GM12878 (cell line): Measurements from ENCODE around the gene PELI2. TPM values are rescaled to one million over a fixed set of nuclear protein-coding genes. Genes with fewer than 3 reads are reported as not detected.
A peak's percentile ranks its signal among the peaks of the same experiment; 100 is the strongest.

Source experiments
- BMI1 ChIP-seq: fragments of 450-650 bp; IDR thresholded peaks from 2 replicates; pipeline ENCODE4 v1.6.1; 2016; ENCODE audit warnings: mild to moderate bottlenecking, moderate library complexity, borderline replicate concordance
- CREM ChIP-seq: IDR thresholded peaks from 2 replicates; pipeline ENCODE4 v1.6.1; 2014; ENCODE audit warnings: antibody characterized with exemption, low read depth
- EED ChIP-seq: sonication (generic); IDR thresholded peaks from 2 replicates; pipeline ENCODE4 v1.6.1; 2016; ENCODE audit warnings: antibody characterized with exemption, low read depth
- FOXK2 ChIP-seq: fragments of 450-650 bp; IDR thresholded peaks from 2 replicates; pipeline ENCODE4 v1.6.1; 2017; ENCODE audit warnings: mild to moderate bottlenecking, moderate library complexity
- MEF2A ChIP-seq: IDR thresholded peaks from 2 replicates; pipeline ENCODE4 v1.6.1; 2011; ENCODE audit warnings: low read depth, mild to moderate bottlenecking, low read length, moderate library complexity; ENCODE audit not compliant: insufficient read depth
- MTA3 ChIP-seq: IDR thresholded peaks from 2 replicates; pipeline ENCODE4 v1.6.1; 2012; ENCODE audit warnings: low read length, inconsistent platforms, borderline replicate concordance
- MXI1 ChIP-seq: fragments of 150-350 bp; IDR thresholded peaks from 2 replicates; pipeline ENCODE4 v1.6.1; 2011; ENCODE audit warnings: low read depth, mild to moderate bottlenecking, inconsistent platforms, low read length, improper control_type of control experiment
- NBN ChIP-seq: fragments of 450-650 bp; IDR thresholded peaks from 2 replicates; pipeline ENCODE4 v1.6.1; 2016
- NR2C2 ChIP-seq: IDR thresholded peaks from 2 replicates; pipeline ENCODE4 v1.6.1; 2011; ENCODE audit warnings: borderline replicate concordance, low read depth; ENCODE audit not compliant: control insufficient read depth, insufficient read length
- RBBP5 ChIP-seq: fragments of 200-600 bp; sonication (generic); conservative IDR thresholded peaks from 2 replicates; pipeline ENCODE4 v1.6.1; 2016
- RUNX3 ChIP-seq: IDR thresholded peaks from 2 replicates; pipeline ENCODE4 v1.6.1; 2012; ENCODE audit warnings: low read length, inconsistent platforms
- SIN3A ChIP-seq: IDR thresholded peaks from 2 replicates; pipeline ENCODE4 v1.6.1; 2012; ENCODE audit warnings: low read depth, low read length, improper control_type of control experiment
- SMARCA5 ChIP-seq: fragments of 450-650 bp; IDR thresholded peaks from 2 replicates; pipeline ENCODE4 v1.6.1; 2017; ENCODE audit warnings: mild to moderate bottlenecking
- TBL1XR1 ChIP-seq: IDR thresholded peaks from 2 replicates; pipeline ENCODE4 v1.6.1; 2012; ENCODE audit warnings: low read depth, low read length, improper control_type of control experiment
- YY1 ChIP-seq: IDR thresholded peaks from 2 replicates; pipeline ENCODE4 v1.6.1; 2011; ENCODE audit warnings: low read depth, mild to moderate bottlenecking, low read length
- ZBTB40 ChIP-seq: fragments of 450-650 bp; IDR thresholded peaks from 2 replicates; pipeline ENCODE4 v1.6.1; 2016; ENCODE audit warnings: mild to moderate bottlenecking, moderate library complexity, borderline replicate concordance
- ZNF274 ChIP-seq: IDR thresholded peaks from one replicate; pipeline ENCODE4 v1.8.0; 2011; ENCODE audit not compliant: insufficient read length, insufficient read depth
- polyA plus RNA-seq, 11 experiments: library from polyadenylated mRNA; depleted of rRNA in 4 of 11; unstranded in 6 of 11; stranded (reverse) in 5 of 11; fragments of >200 nt; fragmentation: Nextera tagmentation in 4 of 11; fragmentation: Illumina TruSeq in 1 of 11; extraction: Ambion mirVana in 4 of 11; extraction: Trizol in 1 of 11; gene quantifications; 1 replicate in 1 of 11; 2 replicates in 10 of 11; pipeline versions ENCODE4 v1.2.1 to v1.2.3, GENCODE V29; 2011 to 2016; ENCODE audit warnings: inconsistent platforms in 2 of 11, missing spikeins in 2 of 11, low read depth in 1 of 11
- total RNA-seq, 4 experiments: library from RNA; depleted of rRNA in 3 of 4; stranded (reverse); fragments of >200 nt in 3 of 4; fragmentation: Illumina TruSeq in 1 of 4; extraction: Trizol in 1 of 4; gene quantifications; 2 replicates each; pipeline versions ENCODE4 v1.2.1 to v1.2.3, GENCODE V29; 2013 to 2021
- TF ChIP-seq, protein P1 (sequence below), 3 experiments: IDR thresholded peaks in 2 of 3; conservative IDR thresholded peaks in 1 of 3; 2 replicates each; pipeline ENCODE4 v1.5.1; 2011; ENCODE audit warnings: low read depth in 3 of 3, low read length in 3 of 3, mild to moderate bottlenecking in 3 of 3, control low read depth in 2 of 3, moderate library complexity in 2 of 3, inconsistent platforms in 1 of 3, mixed read lengths in 1 of 3; ENCODE audit not compliant: control insufficient read depth in 2 of 3, insufficient read depth in 1 of 3; ENCODE audit errors: extremely low read depth in 1 of 3
- TF ChIP-seq, protein P2 (sequence below): IDR thresholded peaks from 2 replicates; pipeline ENCODE4 v1.6.1; 2011; ENCODE audit warnings: mild to moderate bottlenecking, low read depth, low read length, moderate library complexity; ENCODE audit not compliant: insufficient replicate concordance
- TF ChIP-seq, protein P3 (sequence below): fragments of 450-650 bp; formaldehyde crosslinking; IDR thresholded peaks from 2 replicates; pipeline ENCODE4 v1.4.0; 2020; ENCODE audit warnings: mild to moderate bottlenecking, moderate library complexity

Gene PELI2
- total and polyA plus RNA-seq, 10 of the 15 experiments (the other 5 are each of a cell fraction or from before 2014, with no cell fraction given) = under 0.01 to 0.10 (median 0.01) TPM; not detected in 3

DNA sequence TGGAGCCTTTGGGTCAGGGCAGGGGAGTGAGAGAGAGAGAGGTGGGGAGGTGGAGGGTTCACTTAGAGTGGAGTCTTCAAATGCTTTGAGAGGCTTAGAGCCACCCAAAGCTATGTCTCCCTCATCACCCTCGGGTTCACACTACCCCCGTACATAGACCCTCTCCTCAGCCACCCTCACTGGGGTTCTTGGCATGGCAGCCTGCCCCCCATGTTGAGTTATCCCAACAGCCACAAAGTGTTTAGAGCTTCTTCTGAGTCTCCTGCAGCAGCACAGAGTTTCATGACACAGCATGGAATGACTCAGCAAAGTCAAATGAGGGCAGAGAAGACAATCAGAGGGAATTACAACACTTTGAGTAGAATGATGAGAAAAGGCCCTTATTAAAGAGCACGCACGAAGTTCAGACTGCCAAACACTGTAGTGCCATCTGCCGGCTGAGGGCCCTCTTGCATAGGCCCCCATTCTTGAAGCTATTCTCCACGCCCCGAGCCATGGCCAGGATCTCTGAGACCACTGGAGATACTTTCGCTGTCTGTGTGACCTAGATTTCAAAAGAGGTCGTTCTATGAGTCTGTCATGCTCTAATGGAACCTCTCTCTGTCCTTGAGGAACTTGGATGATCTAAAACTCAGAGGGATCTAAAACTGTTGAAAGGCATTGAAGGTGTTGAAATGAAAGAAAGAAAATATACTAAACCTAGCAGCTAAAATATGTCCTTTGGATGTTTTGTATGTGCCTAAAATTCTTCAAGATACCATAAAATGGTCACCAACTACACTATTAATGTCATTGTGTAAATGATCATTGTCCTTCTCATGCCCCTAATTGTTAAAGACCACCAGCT lies 221.9 kb downstream of the PELI2 start (continued):
- TF ChIP-seq ZBTB40 = no peak
- TF ChIP-seq NBN = no peak
- TF ChIP-seq SMARCA5 = no peak
- no peak for TF ChIP-seq MXI1
- TF ChIP-seq FOXK2 = no peak
- no peak for TF ChIP-seq MTA3
- TF ChIP-seq SIN3A = no peak
- TF ChIP-seq EED = no peak
- TF ChIP-seq, protein P1, sequence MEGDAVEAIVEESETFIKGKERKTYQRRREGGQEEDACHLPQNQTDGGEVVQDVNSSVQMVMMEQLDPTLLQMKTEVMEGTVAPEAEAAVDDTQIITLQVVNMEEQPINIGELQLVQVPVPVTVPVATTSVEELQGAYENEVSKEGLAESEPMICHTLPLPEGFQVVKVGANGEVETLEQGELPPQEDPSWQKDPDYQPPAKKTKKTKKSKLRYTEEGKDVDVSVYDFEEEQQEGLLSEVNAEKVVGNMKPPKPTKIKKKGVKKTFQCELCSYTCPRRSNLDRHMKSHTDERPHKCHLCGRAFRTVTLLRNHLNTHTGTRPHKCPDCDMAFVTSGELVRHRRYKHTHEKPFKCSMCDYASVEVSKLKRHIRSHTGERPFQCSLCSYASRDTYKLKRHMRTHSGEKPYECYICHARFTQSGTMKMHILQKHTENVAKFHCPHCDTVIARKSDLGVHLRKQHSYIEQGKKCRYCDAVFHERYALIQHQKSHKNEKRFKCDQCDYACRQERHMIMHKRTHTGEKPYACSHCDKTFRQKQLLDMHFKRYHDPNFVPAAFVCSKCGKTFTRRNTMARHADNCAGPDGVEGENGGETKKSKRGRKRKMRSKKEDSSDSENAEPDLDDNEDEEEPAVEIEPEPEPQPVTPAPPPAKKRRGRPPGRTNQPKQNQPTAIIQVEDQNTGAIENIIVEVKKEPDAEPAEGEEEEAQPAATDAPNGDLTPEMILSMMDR (IDR thresholded peaks at IDR 0.05 in 2 of 3, conservative IDR thresholded peaks at IDR 0.05 in 1 of 3; ENCODE audit: control insufficient read depth in 2 of 3, extremely low read depth in 1 of 3, insufficient read depth in 1 of 3, low read depth in 3 of 3, low read length in 3 of 3) = peak; percentile 75 to 81 (median 76)
- no peak for TF ChIP-seq RBBP5
- TF ChIP-seq BMI1 = no peak
- no peak for TF ChIP-seq MEF2A
- no peak for TF ChIP-seq RUNX3
- peak; percentile 65 for TF ChIP-seq YY1
- TF ChIP-seq, protein P2, sequence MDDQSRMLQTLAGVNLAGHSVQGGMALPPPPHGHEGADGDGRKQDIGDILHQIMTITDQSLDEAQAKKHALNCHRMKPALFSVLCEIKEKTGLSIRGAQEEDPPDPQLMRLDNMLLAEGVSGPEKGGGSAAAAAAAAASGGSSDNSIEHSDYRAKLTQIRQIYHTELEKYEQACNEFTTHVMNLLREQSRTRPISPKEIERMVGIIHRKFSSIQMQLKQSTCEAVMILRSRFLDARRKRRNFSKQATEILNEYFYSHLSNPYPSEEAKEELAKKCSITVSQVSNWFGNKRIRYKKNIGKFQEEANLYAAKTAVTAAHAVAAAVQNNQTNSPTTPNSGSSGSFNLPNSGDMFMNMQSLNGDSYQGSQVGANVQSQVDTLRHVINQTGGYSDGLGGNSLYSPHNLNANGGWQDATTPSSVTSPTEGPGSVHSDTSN = no peak
- TF ChIP-seq, protein P3, sequence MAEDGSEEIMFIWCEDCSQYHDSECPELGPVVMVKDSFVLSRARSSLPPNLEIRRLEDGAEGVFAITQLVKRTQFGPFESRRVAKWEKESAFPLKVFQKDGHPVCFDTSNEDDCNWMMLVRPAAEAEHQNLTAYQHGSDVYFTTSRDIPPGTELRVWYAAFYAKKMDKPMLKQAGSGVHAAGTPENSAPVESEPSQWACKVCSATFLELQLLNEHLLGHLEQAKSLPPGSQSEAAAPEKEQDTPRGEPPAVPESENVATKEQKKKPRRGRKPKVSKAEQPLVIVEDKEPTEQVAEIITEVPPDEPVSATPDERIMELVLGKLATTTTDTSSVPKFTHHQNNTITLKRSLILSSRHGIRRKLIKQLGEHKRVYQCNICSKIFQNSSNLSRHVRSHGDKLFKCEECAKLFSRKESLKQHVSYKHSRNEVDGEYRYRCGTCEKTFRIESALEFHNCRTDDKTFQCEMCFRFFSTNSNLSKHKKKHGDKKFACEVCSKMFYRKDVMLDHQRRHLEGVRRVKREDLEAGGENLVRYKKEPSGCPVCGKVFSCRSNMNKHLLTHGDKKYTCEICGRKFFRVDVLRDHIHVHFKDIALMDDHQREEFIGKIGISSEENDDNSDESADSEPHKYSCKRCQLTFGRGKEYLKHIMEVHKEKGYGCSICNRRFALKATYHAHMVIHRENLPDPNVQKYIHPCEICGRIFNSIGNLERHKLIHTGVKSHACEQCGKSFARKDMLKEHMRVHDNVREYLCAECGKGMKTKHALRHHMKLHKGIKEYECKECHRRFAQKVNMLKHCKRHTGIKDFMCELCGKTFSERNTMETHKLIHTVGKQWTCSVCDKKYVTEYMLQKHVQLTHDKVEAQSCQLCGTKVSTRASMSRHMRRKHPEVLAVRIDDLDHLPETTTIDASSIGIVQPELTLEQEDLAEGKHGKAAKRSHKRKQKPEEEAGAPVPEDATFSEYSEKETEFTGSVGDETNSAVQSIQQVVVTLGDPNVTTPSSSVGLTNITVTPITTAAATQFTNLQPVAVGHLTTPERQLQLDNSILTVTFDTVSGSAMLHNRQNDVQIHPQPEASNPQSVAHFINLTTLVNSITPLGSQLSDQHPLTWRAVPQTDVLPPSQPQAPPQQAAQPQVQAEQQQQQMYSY = no peak
- TF ChIP-seq NR2C2 = no peak
- no peak for TF ChIP-seq ZNF274
- no peak for TF ChIP-seq TBL1XR1
- no peak for TF ChIP-seq CREM
